ENCODE results near the gene DUSP6.

- TF ChIP-seq CTCF (IDR thresholded peaks at IDR 0.05) (no peak), EZH2 (IDR thresholded peaks at IDR 0.05; ENCODE audit: borderline replicate concordance, insufficient read depth, low read depth, low read length, poor library complexity, severe bottlenecking) (no peak)
Measured at GRCh38 chr12:89344043-89344861, 8.0 kb downstream of the DUSP6 start.
